Activated T-helper 17 cell treated with anti-CD3 and anti-CD28 coated beads, Interleukin-2, amount 50 U/mL, for 72 hours (primary cell): ENCODE results near the gene FUT9. TPM values are rescaled to one million over a fixed set of nuclear protein-coding genes. Genes with fewer than 3 reads are reported as not detected.

Experiments
- ATAC-seq: fragments of 150-1000 bp; cut with Tn5 transposase; replicated peaks from 2 replicates; pipeline ENCODE4 v1.10.0; 2021; ENCODE audit warnings: mild to moderate bottlenecking, moderate library complexity
- H3K27ac Mint-ChIP-seq: one replicate; pipeline ENCODE4 v1.8.0; 2022; ENCODE audit warnings: mixed read lengths
- H3K27me3 Mint-ChIP-seq: one replicate; pipeline ENCODE4 v1.8.0; 2022; ENCODE audit warnings: mixed read lengths
- H3K36me3 Mint-ChIP-seq: one replicate; pipeline ENCODE4 v1.8.0; 2022; ENCODE audit warnings: low read depth, mild to moderate bottlenecking, mixed read lengths
- H3K4me1 Mint-ChIP-seq: one replicate; pipeline ENCODE4 v1.8.0; 2022; ENCODE audit warnings: mixed read lengths
- H3K4me3 Mint-ChIP-seq: one replicate; pipeline ENCODE4 v1.8.0; 2022; ENCODE audit warnings: mild to moderate bottlenecking, mixed read lengths
- H3K9me3 Mint-ChIP-seq: one replicate; pipeline ENCODE4 v1.8.0; 2022; ENCODE audit warnings: mixed read lengths
- total RNA-seq, 2 donors: library from RNA; stranded (reverse); gene quantifications; one replicate each; pipeline ENCODE4 v1.2.3, GENCODE V29; 2022

Gene FUT9
- total RNA-seq, 2 donors from 2014 or later = not detected

DNA sequence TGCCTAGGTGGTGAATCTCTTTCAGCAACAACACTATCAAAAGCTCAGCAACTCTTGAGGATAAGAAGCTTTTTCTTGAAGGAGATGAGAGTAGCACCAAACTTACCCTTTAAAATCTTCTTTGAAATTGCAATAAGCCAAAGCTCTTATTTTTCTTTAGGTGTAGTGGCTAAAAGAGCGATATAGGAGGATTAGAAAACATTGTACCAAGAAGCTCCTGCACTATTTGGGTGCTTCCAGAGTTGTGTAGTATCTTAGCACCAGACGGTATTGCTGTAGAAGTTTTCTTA, 1.2 kb downstream of the FUT9 start:
- Mint-ChIP-seq H3K9me3 (no peaks in the 10 kb centered on the region), H3K27ac (no peak overlapping the region), H3K4me1 (no peaks in the 10 kb centered on the region), H3K4me3 (no peak overlapping the region), H3K36me3 (no peaks in the 10 kb centered on the region), H3K27me3 (peaks cover 28% of the 10 kb centered on the region)
- no peak for ATAC-seq

DNA sequence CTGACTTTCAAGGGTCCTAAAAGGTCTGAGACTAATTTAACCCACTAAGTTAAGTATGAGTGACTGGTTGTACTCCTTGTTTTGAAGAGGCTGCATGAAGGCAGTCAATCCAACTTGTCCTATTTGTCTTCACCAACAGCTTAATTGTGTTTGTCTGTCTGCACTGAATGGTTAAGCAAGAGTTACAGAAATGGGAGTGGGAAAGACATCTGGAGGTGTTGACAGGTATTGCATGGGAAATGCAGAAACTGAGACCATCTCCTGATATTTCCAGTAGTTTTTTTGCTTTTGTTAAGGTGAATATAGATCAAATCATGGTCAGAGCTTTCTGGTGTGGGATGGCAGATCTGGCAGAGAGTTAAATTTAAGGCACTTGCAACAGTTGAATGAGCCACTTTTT, 6.5 kb downstream of the FUT9 start:
- H3K27me3 Mint-ChIP-seq = peaks cover 6% of the 10 kb centered on the region
- H3K9me3 Mint-ChIP-seq = no peaks in the 10 kb centered on the region
- H3K4me1 Mint-ChIP-seq = no peaks in the 10 kb centered on the region
- ATAC-seq = no peak
- no peak overlapping the region for H3K4me3 Mint-ChIP-seq
- H3K27ac Mint-ChIP-seq = no peak overlapping the region
- H3K36me3 Mint-ChIP-seq = no peaks in the 10 kb centered on the region

DNA sequence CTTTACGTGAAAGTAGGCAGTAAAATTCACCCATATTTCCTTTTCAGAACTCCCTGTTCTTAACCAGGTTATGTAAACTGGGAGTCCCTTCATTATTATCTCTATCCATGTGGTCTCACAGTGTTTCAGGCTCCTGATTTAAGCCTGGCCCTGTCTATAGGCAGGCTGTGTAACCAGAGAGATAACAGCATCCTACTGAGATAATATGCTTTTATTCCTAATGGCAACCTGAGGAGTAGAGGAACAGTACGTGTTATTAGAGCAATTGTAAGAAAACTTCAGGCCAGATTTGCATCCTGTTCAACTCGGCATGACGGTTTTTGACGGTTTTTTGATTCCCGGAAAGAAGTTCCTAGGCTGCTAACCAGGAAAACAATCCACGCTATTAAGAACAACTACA, 16.9 kb downstream of the FUT9 start:
- no peak overlapping the region for H3K4me3 Mint-ChIP-seq
- H3K27ac Mint-ChIP-seq = no peak overlapping the region
- no peak for ATAC-seq
- H3K4me1 Mint-ChIP-seq = no peaks in the 10 kb centered on the region
- H3K36me3 Mint-ChIP-seq = no peaks in the 10 kb centered on the region
- no peaks in the 10 kb centered on the region for H3K9me3 Mint-ChIP-seq
- no peaks in the 10 kb centered on the region for H3K27me3 Mint-ChIP-seq

DNA sequence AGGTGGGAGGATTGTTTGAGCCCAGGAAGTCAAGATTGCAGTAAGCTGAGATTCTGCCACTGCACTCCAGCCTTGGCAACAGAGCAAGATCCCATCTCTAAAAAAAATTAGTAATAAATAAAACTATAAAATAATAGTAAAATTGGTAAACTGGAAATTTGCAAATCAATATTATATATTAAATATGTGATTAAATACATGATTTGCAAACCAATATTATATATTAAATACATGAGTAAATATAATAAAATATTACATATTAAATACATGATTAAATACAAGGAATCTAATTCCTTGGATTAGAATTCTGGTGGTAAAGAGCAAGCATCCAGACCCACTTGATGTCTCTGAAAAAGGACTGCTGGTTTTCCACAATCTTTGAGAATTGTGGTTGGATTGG, 35.8 kb downstream of the FUT9 start:
- Mint-ChIP-seq H3K36me3 (no peaks in the 10 kb centered on the region), H3K4me1 (no peaks in the 10 kb centered on the region), H3K27ac (no peak overlapping the region), H3K27me3 (no peaks in the 10 kb centered on the region), H3K9me3 (peaks cover 4% of the 10 kb centered on the region), H3K4me3 (no peak overlapping the region)
- no peak for ATAC-seq

DNA sequence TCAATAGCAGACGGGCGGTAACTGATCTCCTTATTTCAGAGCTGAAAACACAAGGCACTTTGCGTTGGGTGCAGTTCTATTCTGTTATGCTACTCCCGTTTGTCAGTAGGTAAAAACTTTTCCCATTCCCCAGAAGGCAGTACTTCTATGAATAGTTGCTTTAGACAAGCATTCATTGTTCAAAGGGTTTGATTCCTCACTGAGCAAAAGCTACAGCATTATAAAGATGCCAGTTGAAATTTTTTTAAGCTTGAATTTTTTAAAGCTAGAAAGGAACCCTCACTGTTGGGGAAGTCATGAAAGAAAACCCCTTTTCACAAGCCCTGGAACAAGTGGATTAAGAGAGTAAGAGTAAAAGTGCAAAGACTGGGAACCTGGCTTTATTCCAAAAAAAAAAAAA, 42.3 kb downstream of the FUT9 start:
- Mint-ChIP-seq H3K4me1 (no peaks in the 10 kb centered on the region), H3K9me3 (no peaks in the 10 kb centered on the region), H3K27ac (no peak overlapping the region), H3K27me3 (no peaks in the 10 kb centered on the region), H3K36me3 (no peaks in the 10 kb centered on the region), H3K4me3 (no peak overlapping the region)
- no peak for ATAC-seq

DNA sequence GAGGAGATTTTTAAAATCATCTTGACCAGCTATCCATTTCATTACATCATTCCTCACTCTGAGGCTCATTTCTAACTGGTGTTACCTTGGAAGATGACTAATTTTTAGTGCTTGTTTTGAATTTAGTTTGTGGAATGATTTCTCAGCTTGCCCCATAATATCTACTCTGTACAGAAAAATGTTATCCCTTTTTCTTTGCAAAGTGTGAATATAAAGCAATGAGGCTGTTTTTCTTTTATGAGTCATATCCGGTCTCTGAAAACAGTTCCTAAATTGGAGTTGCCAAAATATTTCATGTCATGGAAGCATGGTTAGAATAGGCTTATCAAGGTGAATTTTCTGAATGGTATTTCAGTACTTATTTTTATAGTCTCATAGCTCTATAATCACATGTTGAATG, 43.8 kb downstream of the FUT9 start:
- ATAC-seq = no peak
- Mint-ChIP-seq H3K27ac (no peak overlapping the region), H3K9me3 (no peaks in the 10 kb centered on the region), H3K36me3 (no peaks in the 10 kb centered on the region), H3K27me3 (no peaks in the 10 kb centered on the region), H3K4me1 (no peaks in the 10 kb centered on the region), H3K4me3 (no peak overlapping the region)

DNA sequence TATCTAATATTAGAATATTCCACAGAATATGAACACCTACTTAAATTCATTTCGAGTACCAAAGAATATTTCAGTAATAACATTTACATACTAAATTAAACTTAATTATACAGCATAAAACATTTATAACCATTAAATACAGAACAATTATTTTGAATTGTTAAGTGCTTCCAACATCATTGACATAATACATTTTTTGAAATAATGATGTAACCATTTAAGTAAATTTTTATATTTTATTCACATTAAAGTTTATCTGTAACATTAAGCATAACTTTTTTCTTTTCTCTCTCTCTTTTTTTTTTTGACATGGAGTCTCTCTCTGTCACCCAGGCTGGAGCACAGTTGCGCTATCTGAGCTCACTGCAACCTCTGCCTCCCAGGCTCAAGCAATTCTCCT, 44.5 kb downstream of the FUT9 start:
- no peak for ATAC-seq

DNA sequence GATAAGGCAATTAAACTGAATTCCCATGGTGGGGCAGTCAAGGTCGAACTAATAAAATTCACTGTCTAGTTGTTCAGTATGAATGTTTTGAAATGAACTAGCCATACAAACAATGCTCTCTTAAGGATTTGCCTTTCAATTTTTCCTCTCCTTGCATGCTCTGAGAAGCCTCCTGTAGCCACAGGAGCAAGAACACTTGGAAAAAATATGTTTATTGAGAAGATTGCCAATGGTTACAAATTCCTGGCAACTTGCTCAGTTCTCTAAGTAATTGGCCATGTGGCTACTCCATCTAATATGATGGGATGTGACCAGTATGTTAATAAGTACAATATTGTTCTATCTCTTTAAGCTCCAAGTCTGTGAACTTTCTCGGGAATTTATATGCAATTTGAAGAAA, 49.4 kb downstream of the FUT9 start:
- Mint-ChIP-seq H3K4me1 (no peaks in the 10 kb centered on the region), H3K9me3 (no peaks in the 10 kb centered on the region), H3K27me3 (no peaks in the 10 kb centered on the region), H3K36me3 (no peaks in the 10 kb centered on the region), H3K27ac (no peak overlapping the region), H3K4me3 (no peak overlapping the region)
- ATAC-seq = no peak

More for the DNA sequence above, 44.5 kb downstream of the FUT9 start:
- Mint-ChIP-seq H3K27ac (no peak overlapping the region), H3K9me3 (no peaks in the 10 kb centered on the region), H3K4me1 (no peaks in the 10 kb centered on the region), H3K4me3 (no peak overlapping the region), H3K36me3 (no peaks in the 10 kb centered on the region), H3K27me3 (no peaks in the 10 kb centered on the region)

DNA sequence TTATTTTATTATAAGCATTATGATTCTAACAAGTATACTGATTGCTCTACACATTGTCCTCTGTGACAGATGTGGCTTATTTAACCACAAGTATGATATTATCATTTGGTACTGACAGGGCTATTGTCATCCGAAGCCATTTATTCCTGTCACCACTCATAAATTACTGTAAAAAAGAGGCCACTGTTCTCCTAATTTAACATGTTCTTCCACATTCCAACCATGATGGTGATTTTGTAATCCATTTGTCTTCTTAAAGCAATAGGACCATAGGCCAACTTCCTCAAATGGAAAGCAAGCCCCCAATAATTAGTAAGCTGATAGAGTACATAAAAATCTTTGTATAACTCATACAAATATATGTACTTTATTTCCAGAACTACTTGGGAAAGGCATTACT, 50.6 kb downstream of the FUT9 start:
- Mint-ChIP-seq H3K4me1 (no peaks in the 10 kb centered on the region), H3K9me3 (no peaks in the 10 kb centered on the region), H3K4me3 (no peak overlapping the region), H3K27me3 (no peaks in the 10 kb centered on the region), H3K27ac (no peak overlapping the region), H3K36me3 (no peaks in the 10 kb centered on the region)
- ATAC-seq = no peak

DNA sequence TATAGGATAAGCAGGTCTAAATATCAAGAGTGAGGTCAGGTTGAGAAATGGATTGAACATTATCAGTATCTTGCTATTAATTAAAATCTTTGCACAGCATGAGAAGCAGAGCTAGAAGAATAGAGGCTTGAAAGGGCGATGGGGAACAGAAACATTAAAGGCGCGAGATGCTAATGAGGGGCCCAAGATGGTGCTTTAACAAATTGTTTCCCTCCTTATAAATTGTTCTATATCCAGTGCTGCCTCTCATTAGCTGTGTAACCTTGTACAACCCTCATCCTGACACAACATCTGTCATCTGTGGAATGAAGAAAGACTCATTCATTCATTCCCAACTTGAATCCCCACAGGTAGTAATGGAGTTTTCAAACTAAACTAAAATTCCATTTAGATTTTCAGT, 57.8 kb downstream of the FUT9 start:
- ATAC-seq = no peak
- H3K36me3 Mint-ChIP-seq = no peaks in the 10 kb centered on the region
- no peak overlapping the region for H3K4me3 Mint-ChIP-seq
- no peak overlapping the region for H3K27ac Mint-ChIP-seq
- no peaks in the 10 kb centered on the region for H3K27me3 Mint-ChIP-seq
- H3K9me3 Mint-ChIP-seq = no peaks in the 10 kb centered on the region
- H3K4me1 Mint-ChIP-seq = no peaks in the 10 kb centered on the region

DNA sequence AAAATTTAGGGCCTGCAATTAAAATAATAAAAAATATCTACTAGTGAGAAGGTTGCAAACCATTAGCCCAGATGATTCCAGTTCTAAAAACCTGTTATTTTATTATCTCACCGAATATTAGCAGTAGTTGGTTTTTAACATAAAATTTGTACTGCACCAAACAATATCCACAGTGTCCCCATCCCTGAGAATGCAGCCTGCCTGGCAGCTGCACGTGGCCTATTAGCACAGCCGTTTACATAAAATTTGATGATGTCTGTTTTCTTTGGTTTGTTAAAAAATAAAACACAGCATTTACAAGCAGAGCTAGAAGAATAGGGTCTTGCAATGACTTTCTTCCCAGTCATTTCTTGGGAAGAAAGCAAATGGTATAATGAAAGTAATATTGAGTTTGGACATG, 58.2 kb downstream of the FUT9 start:
- H3K36me3 Mint-ChIP-seq = no peaks in the 10 kb centered on the region
- no peaks in the 10 kb centered on the region for H3K27me3 Mint-ChIP-seq
- no peak for ATAC-seq
- H3K27ac Mint-ChIP-seq = no peak overlapping the region
- no peak overlapping the region for H3K4me3 Mint-ChIP-seq
- no peaks in the 10 kb centered on the region for H3K9me3 Mint-ChIP-seq
- no peaks in the 10 kb centered on the region for H3K4me1 Mint-ChIP-seq

DNA sequence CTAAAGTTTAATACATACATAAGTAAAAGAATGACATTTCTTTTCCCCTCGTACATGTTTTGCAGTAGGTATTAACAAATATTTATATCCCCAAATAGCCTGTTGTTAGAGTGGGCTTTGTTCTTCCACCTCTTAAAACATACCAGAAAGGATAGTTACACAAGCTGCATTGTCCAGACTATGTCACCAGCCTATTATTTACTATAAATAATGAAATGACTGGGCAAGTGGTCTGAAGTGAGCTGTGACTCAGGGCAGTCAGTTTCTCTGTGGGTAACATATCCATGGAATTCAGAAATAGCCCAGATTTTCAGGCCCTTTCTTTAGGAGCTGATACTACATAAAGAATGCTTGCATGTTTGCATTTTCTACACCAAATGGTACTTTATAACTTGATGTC, 60.1 kb downstream of the FUT9 start:
- H3K4me3 Mint-ChIP-seq = no peak overlapping the region
- H3K36me3 Mint-ChIP-seq = no peaks in the 10 kb centered on the region
- H3K4me1 Mint-ChIP-seq = no peaks in the 10 kb centered on the region
- no peaks in the 10 kb centered on the region for H3K27me3 Mint-ChIP-seq
- ATAC-seq = no peak
- no peaks in the 10 kb centered on the region for H3K9me3 Mint-ChIP-seq
- no peak overlapping the region for H3K27ac Mint-ChIP-seq

DNA sequence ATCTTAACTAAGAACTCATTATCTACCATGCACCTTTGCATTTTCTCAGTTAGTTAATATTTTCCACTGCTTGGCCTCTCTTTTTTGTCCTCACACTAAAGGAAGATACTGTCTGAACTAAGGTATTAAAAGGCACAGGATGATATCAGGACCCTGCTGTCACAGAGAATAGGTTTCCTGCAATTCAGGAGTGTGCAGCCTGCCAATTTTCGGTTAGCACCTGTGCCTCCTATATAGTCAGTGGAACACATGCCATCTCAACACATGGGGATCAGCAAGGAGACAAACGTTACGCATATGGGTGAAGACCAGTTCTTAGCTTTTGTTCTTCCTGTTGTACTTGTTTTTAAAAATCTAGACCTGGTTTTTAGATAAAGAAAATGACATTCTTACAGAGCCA, 71.0 kb downstream of the FUT9 start:
- H3K27ac Mint-ChIP-seq = no peak overlapping the region
- no peaks in the 10 kb centered on the region for H3K27me3 Mint-ChIP-seq
- peaks cover 7% of the 10 kb centered on the region for H3K9me3 Mint-ChIP-seq
- ATAC-seq = no peak
- H3K4me3 Mint-ChIP-seq = no peak overlapping the region
- no peaks in the 10 kb centered on the region for H3K36me3 Mint-ChIP-seq
- no peaks in the 10 kb centered on the region for H3K4me1 Mint-ChIP-seq

DNA sequence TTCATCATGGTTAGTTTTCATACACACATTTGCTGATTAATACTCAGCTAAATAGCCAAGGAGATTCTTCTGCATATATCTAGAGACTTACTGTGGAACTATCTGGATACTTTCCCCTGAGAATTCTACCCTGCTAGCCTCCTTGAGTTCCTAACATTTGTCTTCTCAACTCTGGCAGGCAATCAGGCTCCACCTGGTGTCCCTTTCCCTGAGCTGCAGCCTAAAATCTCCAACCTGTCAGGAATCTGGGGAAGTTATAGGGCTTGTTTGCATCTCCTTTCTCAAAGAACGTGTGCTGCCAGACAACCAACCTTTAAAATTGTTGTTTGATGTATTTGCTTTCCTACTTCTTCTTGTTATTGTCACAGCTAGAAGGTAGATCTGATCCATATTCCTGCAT, 73.4 kb downstream of the FUT9 start:
- H3K4me1 Mint-ChIP-seq = no peaks in the 10 kb centered on the region
- H3K4me3 Mint-ChIP-seq = no peak overlapping the region
- ATAC-seq = no peak
- H3K27me3 Mint-ChIP-seq = no peaks in the 10 kb centered on the region
- H3K36me3 Mint-ChIP-seq = no peaks in the 10 kb centered on the region
- H3K27ac Mint-ChIP-seq = no peak overlapping the region
- H3K9me3 Mint-ChIP-seq = peaks cover 7% of the 10 kb centered on the region

DNA sequence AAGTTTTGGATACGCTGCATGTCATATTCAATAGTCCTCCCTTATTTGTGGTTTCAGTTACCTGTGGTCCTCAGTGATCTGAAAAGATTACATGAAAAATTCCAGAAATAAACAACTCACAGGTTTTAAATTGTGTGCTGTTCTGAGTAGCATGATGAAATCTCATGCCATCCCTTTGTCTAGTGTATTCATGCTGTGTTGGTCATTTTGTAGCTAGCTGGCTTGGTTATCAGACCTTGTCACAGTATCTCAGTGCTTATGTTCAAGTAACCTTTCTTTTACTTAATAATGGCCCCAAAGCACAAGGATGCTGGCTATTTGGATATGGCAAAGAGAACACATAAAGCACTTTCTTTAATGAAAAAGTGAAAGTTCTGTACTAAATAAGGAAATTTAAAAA, 78.3 kb downstream of the FUT9 start:
- H3K27me3 Mint-ChIP-seq = no peaks in the 10 kb centered on the region

DNA sequence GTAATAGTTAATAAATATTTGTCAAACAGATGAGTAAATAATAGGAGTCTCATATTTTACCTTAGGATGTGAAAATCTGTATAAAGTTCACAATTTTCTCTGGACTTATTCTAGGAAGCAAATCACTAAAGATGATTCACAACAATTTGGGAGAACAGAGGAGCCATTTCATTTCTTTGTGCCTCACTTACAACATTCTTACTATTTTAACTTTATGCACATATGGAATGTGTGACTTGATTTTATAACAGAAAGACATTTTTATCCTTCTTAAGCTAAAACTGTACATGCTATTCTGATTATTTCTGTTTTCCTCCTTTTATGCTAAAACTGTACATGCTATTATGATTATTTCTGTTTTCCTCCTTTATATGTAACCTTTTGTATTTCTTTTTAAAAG, 83.3 kb downstream of the FUT9 start:
- no peaks in the 10 kb centered on the region for H3K9me3 Mint-ChIP-seq
- no peak overlapping the region for H3K4me3 Mint-ChIP-seq
- H3K27me3 Mint-ChIP-seq = no peaks in the 10 kb centered on the region
- H3K36me3 Mint-ChIP-seq = no peaks in the 10 kb centered on the region
- no peaks in the 10 kb centered on the region for H3K4me1 Mint-ChIP-seq
- H3K27ac Mint-ChIP-seq = no peak overlapping the region
- ATAC-seq = no peak

More for the DNA sequence above, 78.3 kb downstream of the FUT9 start:
- Mint-ChIP-seq H3K4me3 (no peak overlapping the region), H3K27ac (no peak overlapping the region), H3K36me3 (no peaks in the 10 kb centered on the region), H3K4me1 (no peaks in the 10 kb centered on the region), H3K9me3 (no peaks in the 10 kb centered on the region)
- no peak for ATAC-seq
